Epithelial cell of proximal tubule (primary cell): ENCODE results near the gene CPOX. TPM values are rescaled to one million over a fixed set of nuclear protein-coding genes. Genes with fewer than 3 reads are reported as not detected.

Experiments
- DNase-seq: peaks from one replicate; pipeline ENCODE4 v3.0.0-alpha.2; 2011; ENCODE audit warnings: low read depth
- H3K4me3 ChIP-seq: 2 replicates; pipeline ENCODE4 v1.5.1; 2011; ENCODE audit warnings: low read depth, mild to moderate bottlenecking, low read length
- CTCF ChIP-seq: conservative IDR thresholded peaks from 2 replicates; pipeline ENCODE4 v1.5.1; 2012; ENCODE audit warnings: low read depth, mild to moderate bottlenecking, low read length
- total RNA-seq: library from RNA; depleted of rRNA; stranded (reverse); fragments of >200 nt; gene quantifications from 2 replicates; pipeline ENCODE4 v1.2.3, GENCODE V29; 2015

CPOX gene
- total RNA-seq, 1 donor from 2014 or later = 48.9 TPM

- no peak overlapping the region for H3K4me3 ChIP-seq
- DNase-seq = no peak
- no peak for TF ChIP-seq CTCF
Observed at GRCh38 chr3:98617841-98618240, 24.4 kb upstream of the CPOX start.

- DNase-seq = no peak
- H3K4me3 ChIP-seq = no peak overlapping the region
- no peak for TF ChIP-seq CTCF
Observed at GRCh38 chr3:98613616-98614015, 20.2 kb upstream of the CPOX start.

GRCh38 chr3:98612996-98613517, 19.6 kb upstream of the CPOX start:
- TF ChIP-seq CTCF = no peak
- no peak overlapping the region for H3K4me3 ChIP-seq
- no peak for DNase-seq

GRCh38 chr3:98612587-98612986, 19.2 kb upstream of the CPOX start:
- H3K4me3 ChIP-seq = no peak overlapping the region
- peak; percentile 19 for TF ChIP-seq CTCF
- DNase-seq = no peak

GRCh38 chr3:98608029-98608428, 14.6 kb upstream of the CPOX start:
- TF ChIP-seq CTCF = no peak
- no peak overlapping the region for H3K4me3 ChIP-seq
- DNase-seq = no peak

- H3K4me3 ChIP-seq = no peak overlapping the region
- DNase-seq = no peak
- no peak for TF ChIP-seq CTCF
Observed at GRCh38 chr3:98603580-98603979, 10.2 kb upstream of the CPOX start.

GRCh38 chr3:98602078-98602678, 8.8 kb upstream of the CPOX start:
- no peak for DNase-seq
- peak; percentile 84 for TF ChIP-seq CTCF
- no peak overlapping the region for H3K4me3 ChIP-seq
